A549 (cell line): ENCODE results near the gene ARHGEF19. TPM values are rescaled to one million over a fixed set of nuclear protein-coding genes. Genes with fewer than 3 reads are reported as not detected.
A peak's percentile ranks its signal among the peaks of the same experiment; 100 is the strongest.

Source experiments
- ATAC-seq, 2 experiments: fragments of 200-7000 bp in 1 of 2; fragments of >200 bp in 1 of 2; cut with Nextera tagmentation in 1 of 2; cut with Tn5 transposase in 1 of 2; 3 replicates each; pipeline versions ENCODE4 v1.8.0 to v1.9.1; 2018 to 2020; ENCODE audit warnings: mild to moderate bottlenecking in 1 of 2, moderate library complexity in 1 of 2
- CTCF ChIA-PET: fragments of 300-600 bp; sonication (Branson Sonifier 250); formaldehyde crosslinking; extraction: SDS; loops from one replicate; lab custom pipeline; 2021; ENCODE audit warnings: antibody characterized with exemption, inconsistent platforms; lab: Yijun Ruan, JAX
- POLR2A ChIA-PET: fragments of 350-600 bp; formaldehyde crosslinking; extraction: SDS; loops from one replicate; lab custom pipeline; 2021; ENCODE audit warnings: antibody characterized with exemption, inconsistent platforms; lab: Yijun Ruan, JAX
- DNase-seq, 2 experiments: peaks; one replicate each; pipeline versions ENCODE4 v3.0.0 to v3.0.0-alpha.2; 2011 to 2016; ENCODE audit warnings: low read depth in 1 of 2, low spot score in 1 of 2
- FAIRE-seq: peaks from 2 replicates; lab custom pipeline; 2011; peaks lifted over from hg19 to GRCh38; lab: Jason Lieb, UNC
- H3K27ac ChIP-seq, 2 experiments: fragments of >200 bp; sonication (Bioruptor Twin); formaldehyde crosslinking; 3 replicates each; pipeline ENCODE4 v1.5.1; 2016 to 2017
- H3K4me1 ChIP-seq: fragments of >200 bp; sonication (Bioruptor Twin); formaldehyde crosslinking; 3 replicates; pipeline ENCODE4 v1.6.1; 2016
- H3K4me2 ChIP-seq: fragments of >200 bp; sonication (Bioruptor Twin); formaldehyde crosslinking; 3 replicates; pipeline ENCODE4 v1.6.1; 2016
- H3K4me3 ChIP-seq: fragments of >200 bp; sonication (Bioruptor Twin); formaldehyde crosslinking; 3 replicates; pipeline ENCODE4 v1.5.1; 2016
- H3K9me3 ChIP-seq: fragments of >200 bp; sonication (Bioruptor Twin); formaldehyde crosslinking; 3 replicates; pipeline ENCODE4 v1.6.1; 2016
- BHLHE40 ChIP-seq: IDR thresholded peaks from 2 replicates; pipeline ENCODE4 v1.6.1; 2012; ENCODE audit warnings: low read depth, low read length, inconsistent platforms
- CEBPB ChIP-seq, 2 experiments: fragments of >200 bp in 1 of 2; sonication (Bioruptor Twin) in 1 of 2; formaldehyde crosslinking in 1 of 2; IDR thresholded peaks; 2 replicates each; pipeline ENCODE4 v1.6.1; 2012 to 2016
- CHD4 ChIP-seq: fragments of 200-600 bp; sonication (generic); IDR thresholded peaks from 2 replicates; pipeline ENCODE4 v1.6.1; 2016; ENCODE audit warnings: antibody characterized with exemption, mild to moderate bottlenecking, borderline replicate concordance
- EHMT2 ChIP-seq: fragments of 200-600 bp; sonication (generic); IDR thresholded peaks from 2 replicates; pipeline ENCODE4 v1.6.1; 2016; ENCODE audit warnings: antibody characterized with exemption, low read depth, mild to moderate bottlenecking, moderate library complexity
- ESRRA ChIP-seq: fragments of 150-350 bp; IDR thresholded peaks from 2 replicates; pipeline ENCODE4 v1.6.1; 2014; ENCODE audit warnings: mild to moderate bottlenecking, low read length, borderline replicate concordance
- FOXS1 ChIP-seq: fragments of 250-450 bp; sonication (Bioruptor Pico); IDR thresholded peaks from 2 replicates; pipeline ENCODE4 v1.5.0; 2020; ENCODE audit warnings: mild to moderate bottlenecking, moderate library complexity
- GATA3 ChIP-seq: IDR thresholded peaks from 2 replicates; pipeline ENCODE4 v1.6.1; 2012; ENCODE audit warnings: borderline replicate concordance
- HDAC2 ChIP-seq: fragments of 200-600 bp; sonication (generic); IDR thresholded peaks from 2 replicates; pipeline ENCODE4 v1.6.1; 2016
- JUN ChIP-seq, 2 experiments: fragments of >200 bp; sonication (Bioruptor Twin); formaldehyde crosslinking; IDR thresholded peaks; 2 replicates in 1 of 2; 3 replicates in 1 of 2; pipeline ENCODE4 v1.6.1; 2016 to 2017
- PHF8 ChIP-seq: fragments of 200-600 bp; sonication (generic); IDR thresholded peaks from 2 replicates; pipeline ENCODE4 v1.6.1; 2016; ENCODE audit warnings: low read depth, mild to moderate bottlenecking, antibody characterized with exemption, moderate library complexity, borderline replicate concordance
- POLR2AphosphoS2 ChIP-seq: conservative IDR thresholded peaks from 2 replicates; pipeline ENCODE4 v1.6.1; 2012; ENCODE audit warnings: low read length, improper control_type of control experiment, inconsistent platforms
- RAD21 ChIP-seq, 2 experiments: fragments of >200 bp in 1 of 2; sonication (Bioruptor Twin) in 1 of 2; formaldehyde crosslinking in 1 of 2; IDR thresholded peaks in 1 of 2; conservative IDR thresholded peaks in 1 of 2; 2 replicates in 1 of 2; 3 replicates in 1 of 2; pipeline ENCODE4 v1.6.1; 2012 to 2018; ENCODE audit warnings: inconsistent platforms in 1 of 2
- RARB ChIP-seq: fragments of 250-450 bp; sonication (Bioruptor Pico); IDR thresholded peaks from 2 replicates; pipeline ENCODE4 v1.8.0; 2021; ENCODE audit warnings: mild to moderate bottlenecking, moderate library complexity
- RNF2 ChIP-seq: fragments of 200-600 bp; sonication (generic); IDR thresholded peaks from 2 replicates; pipeline ENCODE4 v1.6.1; 2016; ENCODE audit warnings: low read depth, mild to moderate bottlenecking, antibody characterized with exemption, moderate library complexity, borderline replicate concordance
- SMC3 ChIP-seq: fragments of >200 bp; sonication (Bioruptor Twin); formaldehyde crosslinking; IDR thresholded peaks from 3 replicates; pipeline ENCODE4 v1.6.1; 2018; ENCODE audit warnings: inconsistent platforms
- WGBS: methylation state at CpG from one replicate; pipeline ENCODE4 v1.1.6; 2017; ENCODE audit errors: missing lambda C conversion rate; 5-methylcytosine and 5-hydroxymethylcytosine counted together
- polyA plus RNA-seq, 4 experiments: library from polyadenylated mRNA; depleted of rRNA in 3 of 4; stranded (reverse); fragments of >200 nt; fragmentation: RNase III in 1 of 4; extraction: RNeasy Plus Mini Kit Qiagen cat#74134 plus additional on column Dnase treatment in 1 of 4; gene quantifications; 2 replicates in 3 of 4; 3 replicates in 1 of 4; pipeline ENCODE4 v1.2.3, GENCODE V29; 2011 to 2017
- TF ChIP-seq, protein P1 (sequence below): fragments of 150-350 bp; IDR thresholded peaks from 2 replicates; pipeline ENCODE4 v1.6.1; 2014; ENCODE audit warnings: low read depth, mild to moderate bottlenecking, low read length
- TF ChIP-seq, protein P2 (sequence below): fragments of >200 bp; sonication (Bioruptor Twin); formaldehyde crosslinking; IDR thresholded peaks from 3 replicates; pipeline ENCODE4 v1.6.1; 2016
- TF ChIP-seq, protein P3 (sequence below): fragments of >200 bp; sonication (Bioruptor Twin); formaldehyde crosslinking; IDR thresholded peaks from 3 replicates; pipeline ENCODE4 v1.5.1; 2016
- TF ChIP-seq, protein P4 (sequence below): fragments of 450-650 bp; IDR thresholded peaks from 2 replicates; pipeline ENCODE4 v1.6.1; 2014; ENCODE audit warnings: antibody characterized with exemption
- TF ChIP-seq, protein P5 (sequence below): fragments of 250-450 bp; sonication (Bioruptor Pico); IDR thresholded peaks from 2 replicates; pipeline ENCODE4 v1.5.0; 2020; ENCODE audit warnings: low read depth, mild to moderate bottlenecking, moderate library complexity

Gene ARHGEF19
- polyA plus RNA-seq, 2 of the 4 experiments (the other 2 are of a cell fraction), result 6.1 to 9.2 TPM

DNA sequence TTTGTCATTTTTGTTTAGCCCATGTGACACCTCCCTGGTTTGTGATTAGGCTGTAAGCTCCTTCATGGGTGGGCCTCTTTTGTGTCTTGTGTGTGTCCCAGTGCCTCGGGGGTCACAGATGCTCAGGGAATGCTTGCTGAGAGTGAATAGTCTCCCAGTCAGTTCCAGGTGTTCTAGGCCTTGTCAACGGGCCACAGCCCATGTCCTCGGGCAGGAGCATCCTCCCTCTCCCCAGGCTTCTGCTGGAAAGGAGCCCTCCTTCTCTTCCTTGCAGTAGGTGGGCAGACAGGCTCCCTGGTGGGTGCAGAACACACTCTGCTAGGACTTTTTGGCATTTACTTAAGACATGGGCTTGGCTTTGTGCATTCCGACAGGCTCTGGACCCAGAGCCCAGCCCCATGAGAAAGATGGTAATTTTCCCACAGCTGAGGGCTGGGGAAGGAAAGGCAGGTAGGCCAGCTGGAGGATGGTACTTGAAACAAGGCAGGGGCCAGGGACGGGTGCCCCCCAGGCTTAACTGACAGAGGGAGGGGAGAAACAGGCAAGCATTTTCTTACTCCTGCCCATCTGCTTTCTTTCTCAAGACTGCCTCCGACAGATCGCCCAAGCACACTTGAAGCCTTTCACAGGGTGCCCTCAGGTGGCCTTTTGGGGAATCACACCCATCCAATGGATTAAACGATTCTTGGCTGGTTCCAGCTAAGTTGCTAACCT lies 31.6 kb upstream of the ARHGEF19 start:
- H3K4me3 ChIP-seq, result no peak overlapping the region
- peaks cover 16% of the 10 kb centered on the region; the same call in 2 of the 3 replicates for H3K4me1 ChIP-seq
- H3K9me3 ChIP-seq, result no peaks in the 10 kb centered on the region
- TF ChIP-seq, protein P1, sequence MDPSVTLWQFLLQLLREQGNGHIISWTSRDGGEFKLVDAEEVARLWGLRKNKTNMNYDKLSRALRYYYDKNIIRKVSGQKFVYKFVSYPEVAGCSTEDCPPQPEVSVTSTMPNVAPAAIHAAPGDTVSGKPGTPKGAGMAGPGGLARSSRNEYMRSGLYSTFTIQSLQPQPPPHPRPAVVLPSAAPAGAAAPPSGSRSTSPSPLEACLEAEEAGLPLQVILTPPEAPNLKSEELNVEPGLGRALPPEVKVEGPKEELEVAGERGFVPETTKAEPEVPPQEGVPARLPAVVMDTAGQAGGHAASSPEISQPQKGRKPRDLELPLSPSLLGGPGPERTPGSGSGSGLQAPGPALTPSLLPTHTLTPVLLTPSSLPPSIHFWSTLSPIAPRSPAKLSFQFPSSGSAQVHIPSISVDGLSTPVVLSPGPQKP, result no peak
- no peak for TF ChIP-seq GATA3
- no peak for TF ChIP-seq HDAC2
- TF ChIP-seq FOXS1 (CRISPR knock-in tag), result no peak
- TF ChIP-seq, protein P2, sequence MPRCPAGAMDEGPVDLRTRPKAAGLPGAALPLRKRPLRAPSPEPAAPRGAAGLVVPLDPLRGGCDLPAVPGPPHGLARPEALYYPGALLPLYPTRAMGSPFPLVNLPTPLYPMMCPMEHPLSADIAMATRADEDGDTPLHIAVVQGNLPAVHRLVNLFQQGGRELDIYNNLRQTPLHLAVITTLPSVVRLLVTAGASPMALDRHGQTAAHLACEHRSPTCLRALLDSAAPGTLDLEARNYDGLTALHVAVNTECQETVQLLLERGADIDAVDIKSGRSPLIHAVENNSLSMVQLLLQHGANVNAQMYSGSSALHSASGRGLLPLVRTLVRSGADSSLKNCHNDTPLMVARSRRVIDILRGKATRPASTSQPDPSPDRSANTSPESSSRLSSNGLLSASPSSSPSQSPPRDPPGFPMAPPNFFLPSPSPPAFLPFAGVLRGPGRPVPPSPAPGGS, result no peak
- TF ChIP-seq, protein P3, sequence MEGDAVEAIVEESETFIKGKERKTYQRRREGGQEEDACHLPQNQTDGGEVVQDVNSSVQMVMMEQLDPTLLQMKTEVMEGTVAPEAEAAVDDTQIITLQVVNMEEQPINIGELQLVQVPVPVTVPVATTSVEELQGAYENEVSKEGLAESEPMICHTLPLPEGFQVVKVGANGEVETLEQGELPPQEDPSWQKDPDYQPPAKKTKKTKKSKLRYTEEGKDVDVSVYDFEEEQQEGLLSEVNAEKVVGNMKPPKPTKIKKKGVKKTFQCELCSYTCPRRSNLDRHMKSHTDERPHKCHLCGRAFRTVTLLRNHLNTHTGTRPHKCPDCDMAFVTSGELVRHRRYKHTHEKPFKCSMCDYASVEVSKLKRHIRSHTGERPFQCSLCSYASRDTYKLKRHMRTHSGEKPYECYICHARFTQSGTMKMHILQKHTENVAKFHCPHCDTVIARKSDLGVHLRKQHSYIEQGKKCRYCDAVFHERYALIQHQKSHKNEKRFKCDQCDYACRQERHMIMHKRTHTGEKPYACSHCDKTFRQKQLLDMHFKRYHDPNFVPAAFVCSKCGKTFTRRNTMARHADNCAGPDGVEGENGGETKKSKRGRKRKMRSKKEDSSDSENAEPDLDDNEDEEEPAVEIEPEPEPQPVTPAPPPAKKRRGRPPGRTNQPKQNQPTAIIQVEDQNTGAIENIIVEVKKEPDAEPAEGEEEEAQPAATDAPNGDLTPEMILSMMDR, result peak; percentile 76
- TF ChIP-seq BHLHE40, result no peak
- no peak for TF ChIP-seq ESRRA
- TF ChIP-seq RAD21 (conservative IDR thresholded peaks at IDR 0.05 in 1 of 2, IDR thresholded peaks at IDR 0.05 in 1 of 2), result peak; percentile 83 to 90
- TF ChIP-seq, protein P4, sequence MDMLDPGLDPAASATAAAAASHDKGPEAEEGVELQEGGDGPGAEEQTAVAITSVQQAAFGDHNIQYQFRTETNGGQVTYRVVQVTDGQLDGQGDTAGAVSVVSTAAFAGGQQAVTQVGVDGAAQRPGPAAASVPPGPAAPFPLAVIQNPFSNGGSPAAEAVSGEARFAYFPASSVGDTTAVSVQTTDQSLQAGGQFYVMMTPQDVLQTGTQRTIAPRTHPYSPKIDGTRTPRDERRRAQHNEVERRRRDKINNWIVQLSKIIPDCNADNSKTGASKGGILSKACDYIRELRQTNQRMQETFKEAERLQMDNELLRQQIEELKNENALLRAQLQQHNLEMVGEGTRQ, result no peak
- TF ChIP-seq RNF2, result no peak
- peak; percentile 80 for TF ChIP-seq SMC3
- no peak for TF ChIP-seq RARB (CRISPR knock-in tag)
- TF ChIP-seq POLR2AphosphoS2, result no peak
- TF ChIP-seq EHMT2, result no peak
- no peak for TF ChIP-seq PHF8
- TF ChIP-seq JUN (IDR thresholded peaks at IDR 0.05), result no peak
- no peak for TF ChIP-seq CHD4
- TF ChIP-seq, protein P5, sequence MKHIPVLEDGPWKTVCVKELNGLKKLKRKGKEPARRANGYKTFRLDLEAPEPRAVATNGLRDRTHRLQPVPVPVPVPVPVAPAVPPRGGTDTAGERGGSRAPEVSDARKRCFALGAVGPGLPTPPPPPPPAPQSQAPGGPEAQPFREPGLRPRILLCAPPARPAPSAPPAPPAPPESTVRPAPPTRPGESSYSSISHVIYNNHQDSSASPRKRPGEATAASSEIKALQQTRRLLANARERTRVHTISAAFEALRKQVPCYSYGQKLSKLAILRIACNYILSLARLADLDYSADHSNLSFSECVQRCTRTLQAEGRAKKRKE (CRISPR knock-in tag), result no peak
- TF ChIP-seq CEBPB (IDR thresholded peaks at IDR 0.05), result no peak
- H3K27ac ChIP-seq, result peak overlapping the region in 1 of 2 experiments; percentile 27; a peak in 3 of 6 replicates
- FAIRE-seq (no peak), DNase-seq (peak; percentile 73 to 79), ATAC-seq (peak; percentile 84 to 87)
- no peak overlapping the region for H3K4me2 ChIP-seq
- WGBS, result 20% methylated on average over 5 of the region's 8 CpGs
- POLR2A ChIA-PET, result interaction anchor here (1.1 to 2.0 kb wide), 2 partner anchors 37 to 90 kb away, joined by 6 read pairs; no protein-coding TSS in a partner anchor
- CTCF ChIA-PET, result interaction anchor here (0.6 to 5.4 kb wide), 43 partner anchors 10 to 253 kb away, joined by 3 to 107 read pairs (median 4); partner anchors contain the start of genes ARHGEF19 and FAM131C
